ENCODE measurements around the gene SMAGP.
"Not testable (repeated sequence)": the region's sequence is repeated elsewhere in the genome, so short reads cannot be mapped to it uniquely, and the experiment has no call there.

Gene SMAGP

DNA sequence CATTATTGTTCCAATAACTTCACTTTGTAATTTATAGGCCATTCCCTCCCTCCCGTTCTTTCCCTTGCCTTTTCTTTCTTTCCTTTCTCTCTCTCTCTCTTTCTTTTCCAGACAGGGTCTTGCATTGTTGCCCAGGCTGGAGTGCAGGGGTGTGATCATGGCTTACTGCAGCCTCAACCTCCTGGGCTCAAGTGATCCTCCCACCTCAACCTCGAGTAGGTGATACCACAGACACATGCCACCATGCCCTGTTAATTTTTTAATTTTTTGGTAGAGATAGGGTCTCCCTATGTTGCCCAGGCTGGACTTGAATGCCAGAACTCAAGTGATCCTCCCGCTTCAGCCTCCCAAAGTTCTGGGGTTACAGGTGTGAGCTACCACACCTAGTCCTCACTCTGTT, 45.6 kb downstream of the SMAGP start:
- DNase-seq: no peak

DNA sequence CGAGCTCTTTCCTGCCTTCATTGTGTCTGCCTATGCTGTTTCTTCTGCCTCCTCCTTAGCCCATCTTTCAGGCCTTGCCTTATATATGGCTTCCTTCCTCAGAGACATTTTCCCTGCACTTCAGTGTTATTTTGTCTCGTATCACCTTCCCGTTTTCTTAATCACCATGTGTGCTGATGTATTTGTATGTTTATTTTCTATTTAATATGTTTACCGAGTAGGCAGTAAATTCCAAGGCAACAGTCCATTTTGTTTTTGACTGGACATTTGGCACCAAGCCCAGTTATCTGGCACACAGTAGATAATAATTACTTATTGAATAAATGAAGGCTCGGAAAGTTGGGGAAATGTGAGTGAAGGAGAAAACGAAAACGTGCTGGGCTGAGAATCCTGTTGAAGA, 47.8 kb downstream of the SMAGP start:
- DNase-seq: no peak

DNA sequence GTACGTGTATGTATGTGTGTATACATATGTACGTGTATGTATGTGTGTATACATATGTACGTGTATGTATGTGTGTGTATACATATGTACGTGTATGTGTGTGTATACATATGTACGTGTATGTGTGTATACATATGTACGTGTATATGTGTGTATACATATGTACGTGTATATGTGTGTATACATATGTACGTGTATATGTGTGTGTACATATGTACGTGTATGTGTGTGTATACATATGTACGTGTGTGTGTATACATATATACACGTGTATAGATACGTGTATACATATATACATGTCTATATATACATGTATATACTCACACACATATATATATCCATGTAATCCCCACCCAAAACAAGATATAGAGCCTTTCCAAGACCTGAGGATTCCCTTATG, 50.4 kb downstream of the SMAGP start:
- DNase-seq: not testable (repeated sequence)

DNA sequence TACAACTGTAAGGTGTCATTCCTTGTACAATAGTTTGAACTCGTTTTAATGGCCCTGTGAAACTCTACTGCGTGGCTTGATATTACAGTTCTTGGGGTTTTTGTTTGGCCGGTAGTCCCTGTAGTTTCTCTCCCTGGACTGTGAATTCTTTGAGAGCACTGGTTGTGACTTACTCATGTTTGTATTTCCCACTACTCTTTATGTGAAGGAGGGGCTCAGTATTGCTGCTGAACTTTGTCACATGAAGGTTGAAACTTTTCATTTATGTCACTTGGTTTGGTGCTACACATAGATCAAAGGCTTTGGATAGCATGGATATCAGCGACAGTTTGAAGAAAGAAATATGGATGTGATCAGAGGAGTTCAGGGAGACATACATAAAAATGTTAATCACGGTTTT, 50.9 kb downstream of the SMAGP start:
- no peak for DNase-seq

DNA sequence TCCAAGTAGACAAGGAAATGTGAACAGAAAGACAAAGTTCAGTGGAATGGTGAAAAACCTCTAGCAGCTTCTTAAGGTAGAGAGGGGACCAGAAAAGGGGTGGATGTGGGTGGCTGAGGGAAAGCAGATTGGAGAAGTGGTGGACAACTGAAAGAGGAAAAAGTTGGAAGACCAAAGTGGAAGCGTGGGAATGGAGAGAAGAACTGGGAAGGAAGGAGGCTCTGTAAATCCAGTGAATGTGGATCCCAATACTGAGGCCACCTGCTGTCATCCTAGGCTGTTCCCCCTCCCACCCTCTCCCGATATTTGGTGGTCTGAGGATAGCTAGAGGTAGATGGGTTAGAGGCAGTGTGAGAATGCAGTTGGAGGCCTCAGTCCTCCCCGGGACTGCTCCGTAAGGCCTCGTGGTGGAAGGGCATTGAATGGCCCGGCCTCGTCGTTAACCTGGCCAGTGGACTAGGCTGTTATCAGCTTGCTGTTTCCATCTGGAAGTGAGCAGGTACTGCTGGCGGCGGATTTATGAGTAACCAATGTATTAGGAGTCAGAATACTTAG, 51.5 kb downstream of the SMAGP start:
- no peak for DNase-seq

DNA sequence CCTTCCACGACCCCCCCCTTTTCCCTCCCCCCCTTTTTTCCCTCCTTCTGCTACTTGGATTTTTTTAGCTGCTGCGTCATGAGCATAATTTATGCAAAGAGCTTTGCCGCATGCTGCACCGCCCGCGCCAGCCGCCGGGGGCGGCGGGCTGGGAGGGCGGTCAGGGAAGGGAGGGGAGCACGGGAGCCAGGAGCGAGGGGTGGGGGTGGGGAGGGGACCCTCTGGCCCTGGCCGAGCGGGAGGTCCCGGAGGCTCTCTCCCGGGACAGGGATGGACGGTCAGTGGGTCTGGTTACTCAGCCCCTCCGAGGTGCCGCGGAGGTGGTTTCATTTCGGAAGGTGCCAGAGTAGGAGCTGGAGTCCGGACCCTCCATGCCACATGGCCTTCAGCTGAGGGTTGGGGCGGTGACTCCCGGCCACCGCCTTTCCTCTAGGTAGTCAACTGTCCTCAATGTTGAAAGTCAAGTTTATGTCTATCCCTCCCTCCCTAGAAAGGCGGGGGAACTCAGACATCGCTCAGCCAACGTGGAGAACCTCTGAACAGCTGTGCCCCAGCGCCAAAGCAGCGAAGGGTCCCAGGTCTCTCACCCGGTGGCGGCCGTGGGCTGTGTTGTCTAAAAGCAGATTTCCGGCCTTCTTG, 52.1 kb downstream of the SMAGP start, which contains the start of gene POU6F1:
TSS of gene POU6F1 (minus strand) at position 95 of the 639 bp plus-strand sequence. CDS start 11,226 bp downstream, outside the sequence.
- peak; percentile 86 for DNase-seq

DNA sequence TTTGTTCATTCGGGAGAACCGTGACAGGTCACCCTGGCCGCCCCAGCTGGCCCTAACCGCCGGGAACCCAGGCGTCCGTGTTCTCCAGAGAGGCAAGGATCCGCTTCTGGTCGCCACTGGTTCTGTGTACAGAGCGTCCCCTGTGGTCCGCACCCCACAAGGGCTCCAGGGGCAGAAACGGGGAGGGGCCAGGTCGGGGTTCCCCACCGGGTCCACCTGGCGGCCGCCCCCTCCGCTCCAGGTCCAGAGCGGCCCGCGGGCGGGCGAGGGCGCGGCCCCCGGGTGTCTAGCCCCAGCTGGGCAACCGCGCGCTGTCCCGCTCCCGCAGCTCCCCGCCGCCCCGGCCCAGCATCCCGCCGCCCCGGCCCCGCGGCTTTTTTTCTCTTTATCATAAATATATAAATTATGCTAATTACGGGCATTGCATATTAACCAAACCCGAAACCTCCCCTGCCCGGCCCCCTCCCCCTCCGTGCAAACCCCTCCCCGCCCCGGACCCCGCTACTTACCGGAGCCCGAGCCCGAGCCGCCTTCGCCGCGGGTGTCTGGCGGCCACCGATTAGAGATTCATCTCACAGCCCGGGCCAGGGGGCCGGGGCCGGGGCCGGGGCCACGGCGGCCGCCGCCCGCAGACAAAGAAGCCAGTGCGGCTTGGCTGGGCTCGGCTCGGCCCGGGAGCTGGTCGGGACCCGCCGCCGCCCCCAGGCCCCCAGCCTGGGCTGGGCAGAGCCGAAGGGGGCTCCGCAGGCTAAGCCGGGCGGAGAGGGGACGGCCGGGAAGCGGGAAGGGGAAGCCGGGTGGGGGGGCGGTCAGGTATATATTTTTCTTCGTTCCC, 52.9 kb downstream of the SMAGP start:
- peak; percentile 20 for DNase-seq

DNA sequence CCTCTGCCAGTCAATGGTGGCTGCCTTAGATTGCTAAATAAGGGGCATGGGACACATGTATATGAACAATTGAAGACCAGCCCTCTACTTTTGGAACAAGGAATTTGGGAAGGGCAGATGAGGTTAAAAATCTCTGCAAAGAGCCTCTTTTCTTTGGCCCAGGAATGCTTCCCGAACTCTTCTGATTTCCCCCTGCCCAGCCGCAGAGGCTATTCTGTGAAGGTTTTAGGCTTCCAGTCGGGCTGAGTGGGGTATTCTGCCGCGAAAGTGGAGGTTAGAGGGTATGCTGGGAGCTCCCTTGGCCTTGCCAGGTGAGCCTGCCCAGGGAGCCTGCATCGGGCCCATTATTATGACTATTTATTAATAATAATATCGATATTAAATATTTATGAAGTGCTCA, 53.6 kb downstream of the SMAGP start:
- DNase-seq: no peak

DNA sequence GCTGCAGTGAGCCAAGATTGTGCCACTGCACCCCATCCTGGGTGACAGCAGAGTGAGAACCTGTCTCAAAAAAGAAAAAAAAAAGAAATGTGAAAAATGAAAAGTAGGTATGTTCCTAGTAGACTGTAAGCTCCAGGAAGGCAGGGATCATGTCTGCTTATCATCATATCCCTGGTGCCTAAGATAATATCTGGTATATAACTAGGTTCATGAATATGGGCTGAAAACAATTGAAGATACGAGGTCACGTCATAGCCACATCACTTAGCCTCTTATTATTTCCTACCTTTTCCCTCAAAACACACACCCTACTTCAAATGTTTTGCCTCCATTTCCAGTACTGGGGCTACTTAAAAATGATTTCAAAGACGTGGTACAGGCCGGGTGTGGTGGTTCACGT, 55.3 kb downstream of the SMAGP start:
- DNase-seq: no peak

DNA sequence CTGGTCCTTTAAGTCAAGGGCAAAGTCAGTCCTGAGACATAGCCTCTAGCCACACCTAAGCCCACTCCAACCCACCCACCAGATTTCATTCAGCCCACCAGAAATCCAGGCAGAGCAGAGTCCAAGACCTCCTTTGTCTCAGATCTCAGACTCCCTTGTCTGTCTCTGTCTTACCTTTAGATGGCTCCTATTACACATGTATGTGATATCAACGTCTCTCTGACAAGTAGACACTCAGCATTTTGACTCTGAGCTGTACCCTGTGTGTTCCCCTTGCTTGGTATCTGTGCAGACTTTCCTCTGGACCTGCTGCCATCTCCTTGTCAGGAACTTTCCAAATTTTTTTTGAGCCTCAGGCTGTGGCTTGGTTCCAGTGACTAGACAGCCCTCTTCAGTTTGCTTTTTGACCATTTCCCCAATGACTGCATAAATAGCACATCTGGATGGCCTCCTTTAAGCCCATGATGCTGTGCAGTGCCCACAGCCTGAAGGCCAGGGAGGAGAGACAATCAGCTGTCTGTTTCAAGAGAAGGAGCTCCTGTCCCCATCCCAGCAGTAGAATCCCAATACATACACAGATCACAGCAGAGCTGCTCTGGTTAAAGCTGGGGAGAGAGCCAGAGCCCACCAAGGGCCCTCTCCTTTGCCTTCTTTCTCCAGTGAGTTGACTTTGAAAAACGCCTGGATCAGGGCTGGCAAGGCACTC, 59.4 kb downstream of the SMAGP start:
- no peak for DNase-seq

DNA sequence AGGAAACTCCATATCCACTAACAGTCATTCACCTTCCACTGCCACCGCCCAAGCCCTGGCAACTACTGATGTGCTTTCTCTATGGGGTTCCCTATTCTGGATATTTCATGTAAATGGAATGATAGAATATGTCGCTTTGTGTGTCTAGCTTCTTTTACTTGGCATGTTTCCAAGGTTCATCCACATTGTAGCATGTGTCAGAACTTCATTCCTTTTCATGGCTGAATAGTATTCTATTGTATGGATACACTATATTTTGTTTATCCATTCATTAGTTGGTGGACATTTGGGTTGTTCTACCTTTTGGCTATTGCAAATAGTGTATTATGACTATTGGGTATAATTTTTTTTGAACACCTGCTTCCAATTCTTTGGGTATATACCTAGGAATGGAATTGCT, 61.0 kb downstream of the SMAGP start:
- no peak for DNase-seq

DNA sequence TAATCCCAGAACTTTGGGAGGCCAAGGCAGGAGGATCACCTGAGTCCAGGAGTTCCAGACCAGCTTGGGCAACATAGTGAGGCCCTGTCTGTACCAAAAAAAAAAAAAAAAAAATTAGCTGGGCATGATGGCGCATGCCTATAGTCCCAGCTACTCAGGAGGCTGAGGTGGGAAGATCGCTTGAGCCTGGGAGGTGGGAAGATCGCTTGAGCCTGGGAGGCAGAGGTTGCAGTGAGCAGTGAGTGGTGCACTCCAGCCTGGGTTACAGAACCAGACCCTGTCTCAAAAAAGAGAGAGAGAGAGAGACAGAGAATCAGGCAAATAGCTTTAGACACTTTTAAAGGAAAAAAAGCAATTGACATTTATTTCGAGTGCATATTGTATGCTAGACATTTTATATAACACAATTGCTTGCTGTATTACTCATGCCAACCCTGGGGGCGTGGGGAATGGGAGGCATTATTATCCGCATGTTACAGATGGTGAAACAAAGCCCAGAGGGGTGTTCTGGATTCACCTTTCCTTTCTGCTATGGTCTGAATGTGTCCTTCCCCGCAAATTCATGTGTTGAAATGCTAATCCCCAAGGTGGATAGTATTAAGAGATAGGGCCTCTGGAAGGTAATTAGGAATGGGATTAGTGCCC, 62.1 kb downstream of the SMAGP start:
- DNase-seq: no peak

DNA sequence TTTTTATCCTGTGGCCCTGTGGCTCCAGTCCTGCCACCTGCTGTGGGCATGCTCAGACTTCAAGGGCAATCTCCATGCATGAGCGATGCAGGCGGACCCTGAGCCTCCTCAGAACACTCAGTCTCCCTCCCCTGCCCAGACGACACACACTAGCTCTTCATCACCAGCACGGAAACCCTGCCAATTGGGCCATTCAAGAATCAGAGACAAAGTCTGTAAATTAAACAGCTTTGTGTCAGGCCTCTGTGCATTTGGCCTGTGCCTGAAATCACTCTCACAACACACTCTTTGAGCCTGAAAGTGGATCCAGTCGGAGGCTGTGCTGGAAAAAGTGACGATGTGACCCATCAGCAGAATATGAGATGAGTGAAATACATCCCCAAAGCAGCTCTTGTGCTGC, 64.9 kb downstream of the SMAGP start:
- DNase-seq: no peak

DNA sequence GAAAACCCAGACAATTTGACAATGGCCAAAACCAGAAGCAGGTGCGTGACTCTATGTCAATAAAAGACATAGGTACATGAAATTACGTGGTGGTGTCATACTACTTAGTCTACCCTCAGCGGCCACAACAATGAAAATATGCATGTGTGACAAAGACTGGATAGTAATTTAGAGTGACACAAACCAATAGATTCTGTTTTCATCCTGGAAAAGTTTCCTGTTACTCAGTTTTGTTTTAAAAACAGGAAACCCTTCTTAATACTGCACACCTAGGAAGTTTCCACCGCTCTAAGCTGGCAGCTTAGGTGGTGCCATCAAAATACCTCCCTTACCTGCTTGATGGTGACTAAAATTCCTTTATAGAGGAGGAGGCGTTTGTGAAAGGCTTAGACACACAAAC, 67.5 kb downstream of the SMAGP start:
- DNase-seq: no peak

DNA sequence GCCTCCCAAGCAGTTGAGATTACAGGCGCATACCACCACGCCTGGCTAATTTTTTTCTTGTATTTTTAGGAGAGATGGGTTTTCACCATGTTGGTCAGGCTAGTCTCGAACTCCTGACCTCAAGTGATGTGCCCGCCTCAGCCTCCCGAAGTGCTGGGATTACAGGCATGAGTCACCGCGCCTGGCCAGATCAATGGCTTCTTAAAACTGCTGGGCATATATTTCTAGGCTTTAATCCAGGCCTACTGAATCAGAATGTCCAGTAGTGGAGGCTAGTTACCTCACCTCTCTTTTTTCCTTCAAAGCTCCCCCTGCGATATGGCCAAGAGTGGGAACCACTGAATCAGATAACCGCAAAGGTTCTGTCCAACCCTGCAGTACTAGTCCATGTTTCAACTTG, 69.4 kb downstream of the SMAGP start:
- no peak for DNase-seq

DNA sequence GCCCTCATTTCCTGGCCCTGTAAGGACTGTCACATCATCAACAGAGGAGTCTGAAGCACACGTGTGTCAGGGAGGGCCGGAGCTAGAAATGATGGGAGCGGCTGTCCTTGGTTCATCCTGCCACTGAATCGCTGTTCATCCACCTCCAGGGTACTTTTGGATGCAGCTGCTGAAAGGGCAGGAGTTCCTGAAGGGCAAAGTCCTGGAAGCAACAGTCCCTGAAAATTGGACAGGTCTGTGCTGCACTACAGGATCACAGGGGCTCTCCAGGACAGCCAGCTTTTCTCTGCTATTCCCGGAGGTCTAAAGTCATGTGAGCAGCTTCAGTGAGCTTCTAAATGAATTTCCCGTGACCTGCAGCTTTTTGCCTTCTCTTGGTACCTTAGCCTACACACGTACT, 70.1 kb downstream of the SMAGP start:
- DNase-seq: no peak

DNA sequence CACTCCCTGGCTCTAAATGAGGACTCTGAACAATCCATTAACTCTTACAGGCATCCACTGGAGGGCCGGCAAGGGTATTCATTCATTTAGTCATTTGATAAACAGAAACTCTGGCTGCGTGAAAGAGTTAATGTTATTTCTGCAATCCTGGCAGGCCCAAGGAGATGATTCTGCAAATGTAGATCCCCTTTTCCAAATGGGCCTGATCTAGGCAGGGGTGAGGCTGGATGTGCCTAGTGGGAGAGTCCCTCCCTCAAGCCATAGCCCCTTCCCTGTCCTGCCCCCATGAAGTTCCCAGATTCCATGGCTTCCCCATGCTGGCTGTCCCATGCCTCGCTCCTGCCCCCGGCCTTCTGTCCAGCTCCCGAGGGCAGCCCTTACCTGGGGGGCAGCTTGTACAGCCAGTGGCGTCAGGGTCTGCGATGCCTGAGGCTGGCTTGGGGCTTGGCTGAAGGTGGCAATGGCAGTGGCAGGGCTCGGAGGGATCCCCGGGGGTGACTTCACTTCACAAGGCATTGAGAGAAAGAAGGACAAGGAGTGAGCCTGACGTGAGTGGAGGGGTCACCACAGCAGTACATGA, 70.8 kb downstream of the SMAGP start:
- no peak for DNase-seq

DNA sequence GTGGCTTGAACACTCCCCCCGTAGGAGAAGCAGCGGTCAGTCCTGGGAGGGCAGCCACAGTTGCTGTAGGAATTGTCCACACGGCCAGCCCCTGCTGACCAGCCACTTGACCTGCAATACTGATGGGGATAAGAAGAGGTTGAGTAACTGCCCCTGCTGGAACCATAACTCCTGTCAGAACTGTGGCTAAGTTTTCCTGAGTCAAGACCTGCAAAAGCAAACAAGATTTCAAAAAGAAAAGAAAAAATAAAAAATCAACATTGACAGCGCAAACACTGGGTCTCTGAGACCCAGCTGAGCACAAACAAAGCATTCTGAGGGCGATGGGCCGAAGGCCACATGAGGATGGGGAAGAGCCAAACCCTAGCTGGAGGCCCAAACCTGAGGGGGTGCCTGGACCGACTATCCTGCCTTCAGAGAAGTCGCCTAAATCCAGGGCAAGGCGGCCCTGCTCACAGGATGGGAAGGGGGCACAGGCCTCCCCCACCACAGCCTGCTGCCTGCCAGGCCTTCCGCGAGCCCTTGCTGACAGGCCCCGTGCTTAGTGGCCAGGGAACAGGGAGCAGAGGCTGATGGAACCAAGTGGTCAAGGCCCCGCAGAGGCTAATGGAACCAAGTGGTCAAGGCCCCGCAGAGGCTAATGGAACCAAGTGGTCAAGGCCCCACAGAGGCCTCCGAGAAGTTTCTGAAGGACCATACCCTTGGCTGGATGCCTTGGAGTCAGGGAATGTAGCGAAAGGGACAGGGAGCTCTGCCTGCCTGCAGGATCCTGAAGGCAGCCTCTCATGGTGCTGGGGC, 71.4 kb downstream of the SMAGP start:
- no peak for DNase-seq

DNA sequence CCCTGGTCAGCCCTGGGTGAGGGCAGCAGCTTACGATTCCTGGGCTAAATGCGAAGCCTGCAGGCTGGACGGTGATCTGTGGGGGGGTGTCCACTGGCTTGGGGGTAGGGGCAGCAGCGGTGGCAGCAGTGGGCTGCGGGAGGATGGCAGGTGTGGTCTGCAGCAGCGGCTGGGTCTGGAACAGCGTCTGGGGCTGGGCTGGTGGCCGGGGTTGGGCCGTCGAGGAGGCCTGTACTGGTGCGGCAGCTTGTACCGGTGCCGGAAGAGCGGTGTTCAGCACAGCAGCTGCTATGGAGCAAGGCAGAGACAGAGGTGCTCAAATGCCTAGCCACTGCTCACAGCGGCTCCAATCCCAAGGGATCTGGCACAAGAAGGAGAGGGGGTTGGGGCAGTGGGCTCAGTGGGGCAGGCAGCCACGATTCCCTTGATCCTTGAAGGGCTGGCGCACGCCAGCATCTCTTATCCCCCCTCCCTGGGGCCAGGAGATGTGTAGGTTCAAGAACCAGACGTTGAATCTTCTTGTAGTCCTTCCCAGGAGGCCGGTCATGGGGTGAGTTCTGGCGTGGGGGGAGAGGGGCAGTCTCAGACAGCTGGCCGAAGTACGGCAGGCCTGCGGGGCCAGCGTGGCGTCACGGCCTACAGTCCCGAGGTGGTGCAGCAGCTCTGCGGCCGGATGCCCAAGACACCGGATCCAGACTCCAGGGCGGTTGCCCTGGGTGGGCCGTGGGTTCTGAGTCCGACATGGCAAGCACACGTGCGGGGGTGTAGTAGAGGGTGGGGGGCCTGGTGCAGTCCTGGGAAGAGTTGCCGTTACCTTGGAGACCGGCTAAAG, 72.3 kb downstream of the SMAGP start:
- no peak for DNase-seq

DNA sequence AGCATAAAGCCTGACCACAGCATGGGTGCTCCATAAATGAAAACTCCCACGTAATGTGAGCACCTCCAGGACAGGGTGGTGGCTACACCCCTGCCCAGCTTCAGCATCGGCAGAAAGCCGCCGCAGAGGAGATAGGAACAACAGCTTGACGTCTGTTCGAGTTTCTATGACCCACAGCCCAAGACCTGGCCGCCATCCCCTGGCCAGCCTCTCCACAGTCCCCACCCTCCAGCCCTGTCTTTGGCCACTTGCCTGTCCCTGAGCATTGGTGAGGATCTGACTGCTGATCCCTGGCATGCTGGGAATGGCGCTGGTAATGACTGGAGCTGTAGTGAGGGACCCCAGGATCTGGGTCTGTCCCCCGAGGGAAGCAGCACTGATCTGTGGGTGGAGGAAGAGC, 73.7 kb downstream of the SMAGP start:
- no peak for DNase-seq

DNA sequence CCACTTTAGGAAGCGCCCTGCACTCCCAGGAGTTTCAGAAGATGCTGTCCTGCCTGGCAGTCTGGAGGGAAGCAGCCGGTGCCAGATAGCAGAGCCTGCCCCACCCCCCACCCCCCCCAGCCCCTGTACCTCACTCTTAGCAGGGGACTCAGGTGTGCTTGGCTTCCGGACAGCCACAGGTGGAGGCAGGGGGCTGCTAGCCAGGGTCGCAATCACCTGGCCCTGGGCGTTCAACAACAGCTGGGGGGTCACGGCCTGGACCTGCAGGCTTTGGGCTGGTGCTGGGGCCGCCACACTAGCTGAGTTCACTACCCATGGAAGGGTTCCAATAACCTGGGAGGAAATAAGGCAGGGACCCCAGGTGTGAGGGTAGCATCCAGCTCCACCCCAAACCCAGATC, 74.4 kb downstream of the SMAGP start:
- no peak for DNase-seq
